Sigmoid colon (tissue), 4 donors: ENCODE data around the gene RPAP3.

ENCODE experiments used
- EP300 ChIP-seq, 4 donors: sonication (generic); formaldehyde crosslinking; IDR thresholded peaks; one replicate each; pipeline ENCODE4 v1.6.1; 2017; ENCODE audit warnings: antibody characterized with exemption in 4 of 4
- POLR2A ChIP-seq, 2 donors: fragments of 450-650 bp; IDR thresholded peaks; one replicate each; pipeline ENCODE4 v1.6.1; 2016; ENCODE audit warnings: antibody characterized with exemption in 2 of 2, mild to moderate bottlenecking in 2 of 2, moderate library complexity in 2 of 2
- POLR2AphosphoS5 ChIP-seq, 4 donors: sonication (generic); formaldehyde crosslinking; IDR thresholded peaks; one replicate each; pipeline ENCODE4 v1.6.1; 2017; ENCODE audit warnings: antibody characterized with exemption in 4 of 4
- TF ChIP-seq, protein P1 (sequence below), 4 experiments: fragments of 450-650 bp in 3 of 4; fragments of 200-600 bp in 1 of 4; IDR thresholded peaks; one replicate each; pipeline ENCODE4 v1.5.1; 2016 to 2019; ENCODE audit warnings: antibody characterized with exemption in 4 of 4, mild to moderate bottlenecking in 3 of 4, moderate library complexity in 2 of 4

DNA sequence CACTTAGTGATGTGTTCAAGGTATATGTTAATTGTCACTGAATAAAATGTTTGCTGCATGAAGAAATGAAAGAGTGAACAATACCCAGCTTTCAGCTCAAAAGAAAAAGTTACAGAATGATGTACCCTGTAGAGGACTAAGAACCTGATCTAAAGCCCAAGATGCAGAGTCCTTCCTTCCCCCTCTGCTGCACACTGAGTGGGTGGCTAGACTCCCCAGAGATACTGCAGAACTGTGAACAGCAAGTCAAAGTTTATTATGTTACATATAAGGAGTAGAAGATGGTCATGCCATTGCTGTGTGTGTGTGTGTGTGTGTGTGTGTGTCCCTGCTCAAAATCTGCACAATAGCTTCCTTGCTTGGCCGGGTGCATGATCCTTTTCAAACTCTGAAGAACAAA lies 83.9 kb downstream of the RPAP3 start:
- TF ChIP-seq, protein P1, sequence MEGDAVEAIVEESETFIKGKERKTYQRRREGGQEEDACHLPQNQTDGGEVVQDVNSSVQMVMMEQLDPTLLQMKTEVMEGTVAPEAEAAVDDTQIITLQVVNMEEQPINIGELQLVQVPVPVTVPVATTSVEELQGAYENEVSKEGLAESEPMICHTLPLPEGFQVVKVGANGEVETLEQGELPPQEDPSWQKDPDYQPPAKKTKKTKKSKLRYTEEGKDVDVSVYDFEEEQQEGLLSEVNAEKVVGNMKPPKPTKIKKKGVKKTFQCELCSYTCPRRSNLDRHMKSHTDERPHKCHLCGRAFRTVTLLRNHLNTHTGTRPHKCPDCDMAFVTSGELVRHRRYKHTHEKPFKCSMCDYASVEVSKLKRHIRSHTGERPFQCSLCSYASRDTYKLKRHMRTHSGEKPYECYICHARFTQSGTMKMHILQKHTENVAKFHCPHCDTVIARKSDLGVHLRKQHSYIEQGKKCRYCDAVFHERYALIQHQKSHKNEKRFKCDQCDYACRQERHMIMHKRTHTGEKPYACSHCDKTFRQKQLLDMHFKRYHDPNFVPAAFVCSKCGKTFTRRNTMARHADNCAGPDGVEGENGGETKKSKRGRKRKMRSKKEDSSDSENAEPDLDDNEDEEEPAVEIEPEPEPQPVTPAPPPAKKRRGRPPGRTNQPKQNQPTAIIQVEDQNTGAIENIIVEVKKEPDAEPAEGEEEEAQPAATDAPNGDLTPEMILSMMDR (IDR thresholded peaks at IDR 0.05) = no peak
- TF ChIP-seq POLR2AphosphoS5 (IDR thresholded peaks at IDR 0.05) = no peak
- no peak for TF ChIP-seq POLR2A (IDR thresholded peaks at IDR 0.05)
- no peak for TF ChIP-seq EP300 (IDR thresholded peaks at IDR 0.05)
